ENCODE data around the gene CAT. TPM values are rescaled to one million over a fixed set of nuclear protein-coding genes. Genes with fewer than 3 reads are reported as not detected.

The CAT gene
- total RNA-seq, 2 donors from 2014 or later: 98.8 to 148 TPM

GRCh38 chr11:34460278-34460677 lies 21.5 kb downstream of the CAT start:
- H3K4me1 ChIP-seq: peaks cover 13% of the 10 kb centered on the region
- no peak for TF ChIP-seq CTCF (IDR thresholded peaks at IDR 0.05)
- no peak for TF ChIP-seq POLR2A (IDR thresholded peaks at IDR 0.05)
- intact Hi-C loops (cut with DNase I): no loop called here
- H3K9me3 ChIP-seq: no peaks in the 10 kb centered on the region
- no peak overlapping the region for H3K27ac ChIP-seq
- peaks cover 0 to 28% of the 10 kb centered on the region in 2 donors for H3K36me3 ChIP-seq (replicated peaks in 1 of 2; ENCODE audit: insufficient read depth in 1 of 2, low read depth in 2 of 2)
- ATAC-seq (no peak), DNase-seq (no peak)
- WGBS, 2 donors: 73 to 81% methylated on average over 4 of the region's 4 CpGs
- no peaks in the 10 kb centered on the region for H3K27me3 ChIP-seq
- no peak overlapping the region for H3K4me3 ChIP-seq

- DNase-seq (no peak), ATAC-seq (no peak)
- H3K9me3 ChIP-seq: no peaks in the 10 kb centered on the region
- H3K27ac ChIP-seq: no peak overlapping the region
- no peaks in the 10 kb centered on the region for H3K27me3 ChIP-seq
- no peak for TF ChIP-seq CTCF (IDR thresholded peaks at IDR 0.05)
- no peak for TF ChIP-seq POLR2A (IDR thresholded peaks at IDR 0.05)
- intact Hi-C loops (cut with DNase I): no loop called here
- 92 to 94% methylated on average over 10 to 14 of the region's 14 CpGs for WGBS, 2 donors
- H3K4me1 ChIP-seq: peaks cover 13% of the 10 kb centered on the region
- H3K36me3 ChIP-seq (replicated peaks in 1 of 2; ENCODE audit: insufficient read depth in 1 of 2, low read depth in 2 of 2): peaks cover 0 to 34% of the 10 kb centered on the region in 2 donors
- H3K4me3 ChIP-seq: no peak overlapping the region
These were observed 22.5 kb downstream of the CAT start for GRCh38 chr11:34461215-34461614.

GRCh38 chr11:34464591-34465051 lies 25.9 kb downstream of the CAT start:
- DNase-seq (peak in 1 of 4 donors; percentile 14), ATAC-seq (no peak)
- no peaks in the 10 kb centered on the region for H3K9me3 ChIP-seq
- H3K4me1 ChIP-seq: peaks cover 10% of the 10 kb centered on the region
- WGBS, 2 donors: 63 to 77% methylated on average over 7 of the region's 7 CpGs
- no peak overlapping the region for H3K4me3 ChIP-seq
- TF ChIP-seq CTCF (IDR thresholded peaks at IDR 0.05) (no peak), POLR2A (IDR thresholded peaks at IDR 0.05) (no peak)
- H3K27ac ChIP-seq: no peak overlapping the region
- no peaks in the 10 kb centered on the region for H3K27me3 ChIP-seq
- peaks cover 0 to 32% of the 10 kb centered on the region in 2 donors for H3K36me3 ChIP-seq (replicated peaks in 1 of 2; ENCODE audit: insufficient read depth in 1 of 2, low read depth in 2 of 2)
- intact Hi-C loops (cut with DNase I): no loop called here

- peaks cover 7% of the 10 kb centered on the region for H3K4me1 ChIP-seq
- H3K4me3 ChIP-seq: no peak overlapping the region
- H3K27me3 ChIP-seq: no peaks in the 10 kb centered on the region
- WGBS, 2 donors: 79 to 92% methylated on average over 3 of the region's 3 CpGs
- ATAC-seq (no peak), DNase-seq (no peak)
- peaks cover 0 to 49% of the 10 kb centered on the region in 2 donors for H3K36me3 ChIP-seq (replicated peaks in 1 of 2; ENCODE audit: insufficient read depth in 1 of 2, low read depth in 2 of 2)
- no peak for TF ChIP-seq CTCF (IDR thresholded peaks at IDR 0.05)
- no peak for TF ChIP-seq POLR2A (IDR thresholded peaks at IDR 0.05)
- H3K9me3 ChIP-seq: no peaks in the 10 kb centered on the region
- no peak overlapping the region for H3K27ac ChIP-seq
- intact Hi-C loops (cut with DNase I): no loop called here
These were observed 28.2 kb downstream of the CAT start for GRCh38 chr11:34466802-34467488.

Data from body of pancreas (tissue), 4 donors.